Measurements from ENCODE around the gene EGLN3. TPM values are rescaled to one million over a fixed set of nuclear protein-coding genes. Genes with fewer than 3 reads are reported as not detected.

EGLN3 gene
- polyA plus RNA-seq, 12 donors, result 25.7 to 266 (median 62.6) TPM

- DNase-seq, result no peak
Observed at GRCh38 chr14:33916663-33917565, 34.0 kb downstream of the EGLN3 start.

- DNase-seq, result no peak
Observed at GRCh38 chr14:33915682-33916081, 35.2 kb downstream of the EGLN3 start.

GRCh38 chr14:33914676-33915516, 36.0 kb downstream of the EGLN3 start:
- no peak for DNase-seq

DNA sequence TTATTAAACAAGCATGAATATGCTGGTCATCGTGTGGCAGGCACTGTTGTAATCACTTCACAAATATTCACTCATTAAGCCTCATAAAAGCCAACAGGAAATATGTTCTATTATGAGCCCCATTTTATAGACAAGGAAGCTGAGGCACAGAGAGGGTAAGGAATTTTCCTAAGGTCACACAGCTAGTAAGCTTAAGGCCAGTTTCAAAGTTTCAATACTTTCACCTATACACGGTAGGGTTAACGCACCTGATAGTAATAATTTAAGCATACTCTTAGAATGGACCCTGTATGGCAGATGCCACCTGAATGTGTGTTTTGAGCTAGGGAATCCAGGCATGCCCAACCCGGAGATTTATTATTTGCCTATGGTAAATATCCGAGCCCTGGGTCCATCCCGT, 39.8 kb downstream of the EGLN3 start:
- DNase-seq, result no peak

DNA sequence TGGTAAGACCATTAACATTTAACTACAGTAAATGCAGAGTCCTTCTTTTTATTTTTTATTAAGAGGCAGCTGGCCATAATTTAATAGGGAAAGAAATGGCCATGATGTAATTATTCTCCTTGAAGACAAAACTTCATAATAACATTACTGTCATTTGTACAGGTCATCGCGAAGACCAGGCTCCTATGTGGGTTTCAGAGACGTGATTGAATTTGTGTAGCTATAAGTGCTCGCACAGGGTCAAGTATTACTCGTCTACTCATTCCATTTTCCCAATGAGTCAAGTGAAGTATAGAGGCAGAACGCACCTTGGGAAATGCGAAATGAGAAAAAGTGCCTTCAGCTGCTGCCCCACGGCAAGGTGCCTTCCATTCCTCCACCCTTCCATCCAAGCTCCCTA, 40.4 kb downstream of the EGLN3 start:
- DNase-seq, result no peak

DNA sequence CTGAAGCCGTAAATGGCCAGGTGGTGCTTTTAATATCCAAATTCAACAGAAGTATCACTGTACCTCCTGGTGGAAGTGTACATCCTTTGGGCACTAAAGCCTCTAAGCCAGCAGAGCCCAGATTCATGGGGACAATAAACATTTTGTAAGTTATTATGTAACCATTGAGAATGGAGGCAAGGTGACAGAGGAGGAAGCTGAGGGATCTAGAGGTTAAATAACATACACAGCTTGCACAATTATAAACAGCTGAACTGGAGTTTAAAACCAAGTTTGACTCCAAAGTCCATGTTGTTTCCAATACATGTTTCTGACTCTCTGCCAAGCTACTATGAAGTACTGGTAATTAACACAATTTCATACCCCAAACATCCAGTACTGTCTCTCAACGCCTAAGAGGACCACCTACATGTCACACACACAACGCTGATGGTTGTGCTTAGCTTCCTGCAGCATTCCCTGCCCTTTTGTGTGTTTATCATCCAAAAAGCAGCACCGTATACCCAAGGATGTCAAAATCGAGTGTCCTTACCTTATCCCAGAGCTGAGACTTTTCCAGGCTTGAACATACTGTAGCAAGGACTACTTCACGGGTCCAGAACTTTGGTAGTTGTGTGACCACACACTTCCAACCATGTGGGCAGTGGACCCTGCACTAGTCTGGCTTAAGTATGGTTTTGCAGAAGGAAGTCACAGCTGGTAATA, 41.3 kb downstream of the EGLN3 start:
- no peak for DNase-seq

GRCh38 chr14:33908540-33909223, 42.2 kb downstream of the EGLN3 start:
- no peak for DNase-seq

- no peak for DNase-seq
Observed at GRCh38 chr14:33906968-33907367, 43.9 kb downstream of the EGLN3 start.

- no peak for DNase-seq
Observed at GRCh38 chr14:33904609-33905008, 46.3 kb downstream of the EGLN3 start.

GRCh38 chr14:33903369-33903768, 47.5 kb downstream of the EGLN3 start:
- no peak for DNase-seq

DNA sequence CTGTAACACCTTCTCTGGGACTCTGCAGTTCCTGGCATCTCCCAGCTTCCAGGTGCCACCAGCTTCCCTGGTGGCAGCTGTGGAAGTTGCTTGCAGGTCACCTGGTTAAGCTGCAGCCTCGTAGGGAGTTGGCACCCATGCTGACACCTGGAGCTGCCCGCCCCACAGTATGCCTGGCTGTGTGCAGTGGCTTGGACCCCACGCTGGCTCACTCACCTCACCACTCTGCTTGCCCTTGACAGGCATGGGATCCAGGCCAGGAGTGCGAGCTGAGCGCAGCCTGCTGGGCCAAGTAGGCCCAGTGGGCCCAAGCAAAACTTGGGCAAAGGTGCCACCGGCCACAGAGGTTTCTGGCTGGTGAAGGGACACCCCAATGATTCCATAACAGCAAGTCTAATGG, 48.5 kb downstream of the EGLN3 start:
- no peak for DNase-seq

DNA sequence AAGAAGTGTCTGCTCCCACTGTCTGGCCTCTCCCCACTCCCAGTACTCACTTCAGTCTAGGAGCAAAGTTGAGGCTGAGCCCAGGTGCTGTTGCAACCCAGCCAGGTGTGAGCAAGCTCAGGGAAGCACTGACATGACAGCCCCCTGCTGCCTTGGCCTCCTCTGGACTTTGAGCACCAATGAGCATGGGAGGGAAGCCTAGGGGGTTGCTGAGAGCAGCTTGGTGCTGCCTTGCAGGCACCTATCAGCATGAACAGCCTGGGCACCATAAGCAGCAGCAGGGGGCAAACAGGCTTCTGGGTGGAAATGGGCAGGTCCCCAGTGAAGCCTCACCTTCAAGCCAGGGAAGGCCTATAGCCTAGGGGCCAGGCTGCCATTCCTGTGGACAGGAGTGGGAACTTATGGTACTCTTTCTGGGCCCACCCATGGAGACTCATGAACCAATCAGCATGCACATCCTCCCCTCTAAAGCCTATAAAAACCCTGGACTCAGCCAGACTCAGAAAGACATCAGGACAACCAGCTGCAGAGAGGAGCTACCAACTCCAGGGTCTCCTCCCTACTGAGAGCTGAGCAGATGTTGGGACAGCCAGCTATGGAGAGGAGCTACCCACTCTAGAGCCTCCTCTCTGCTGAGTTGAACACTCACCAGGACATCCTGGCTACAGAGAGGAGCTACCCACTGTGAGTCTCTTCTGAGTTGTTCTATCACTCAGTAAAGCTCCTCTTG, 49.3 kb downstream of the EGLN3 start:
- DNase-seq, result no peak

DNA sequence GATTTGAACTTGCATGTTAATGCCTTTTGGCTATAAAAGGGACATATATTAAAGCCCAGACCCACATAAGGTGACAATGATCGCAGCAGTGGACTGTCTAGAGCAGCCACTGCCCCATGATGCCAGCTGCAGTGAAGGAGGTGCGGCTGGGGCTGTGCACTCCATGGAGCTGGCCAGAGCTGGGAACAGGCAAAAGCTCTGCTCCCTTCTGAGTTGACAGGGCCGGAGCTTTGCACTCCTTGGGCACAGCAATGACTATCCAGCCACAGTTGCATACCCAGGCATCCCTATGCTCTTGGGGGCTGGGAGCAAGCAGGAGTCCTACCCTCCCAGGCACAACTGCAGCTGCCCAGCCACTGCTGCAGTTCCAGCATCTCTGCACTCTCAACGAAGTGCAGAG, 50.2 kb downstream of the EGLN3 start:
- no peak for DNase-seq

DNA sequence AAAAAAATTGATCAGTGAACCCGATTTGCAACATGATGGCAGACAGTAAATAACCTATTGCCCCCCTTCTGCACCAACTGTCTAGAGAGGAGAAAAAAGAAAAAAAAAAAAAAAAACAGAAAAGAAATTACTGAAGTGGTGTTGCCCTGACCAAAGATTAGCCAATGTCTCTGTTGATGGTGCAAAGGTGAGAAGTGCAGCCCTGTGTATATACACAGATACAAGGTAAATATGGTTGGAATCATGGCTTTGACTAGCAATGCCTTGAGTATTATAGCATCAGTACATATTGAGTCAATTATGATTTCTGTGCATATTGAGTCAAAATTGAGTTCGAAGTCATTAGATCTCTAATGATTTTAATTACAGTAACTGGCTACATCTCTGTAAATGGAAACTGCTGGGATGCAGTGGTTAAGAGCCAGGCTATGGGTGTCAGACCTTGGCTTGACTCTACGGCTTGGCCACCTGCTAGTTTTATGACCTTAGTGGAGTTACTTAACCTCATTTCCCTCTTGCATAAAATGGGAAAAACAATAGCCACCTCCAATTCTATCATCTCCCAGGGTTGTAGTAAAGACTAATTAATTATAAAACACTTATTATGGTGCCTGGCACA, 51.0 kb downstream of the EGLN3 start:
- DNase-seq, result no peak

- no peak for DNase-seq
Observed at GRCh38 chr14:33897878-33898535, 52.9 kb downstream of the EGLN3 start.

- no peak for DNase-seq
Observed at GRCh38 chr14:33897382-33897781, 53.5 kb downstream of the EGLN3 start.

DNA sequence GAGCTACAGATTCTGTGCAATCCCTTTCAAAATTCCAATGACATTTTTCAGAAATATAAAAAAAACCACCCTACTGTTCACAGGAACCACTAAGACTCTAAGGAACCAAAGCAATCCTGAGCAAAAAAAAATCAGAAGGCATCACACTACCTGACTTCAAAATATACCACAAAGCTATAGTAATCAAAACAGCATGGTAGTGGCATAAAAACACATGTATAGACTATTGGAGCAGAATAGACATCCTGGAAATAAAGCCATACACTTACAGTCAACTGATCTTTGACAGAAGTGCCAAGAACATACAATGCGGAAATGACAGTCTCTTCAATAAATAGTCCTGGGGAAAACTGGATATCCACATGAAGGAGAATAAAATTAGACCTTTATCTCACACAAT, 56.5 kb downstream of the EGLN3 start:
- DNase-seq, result no peak

DNA sequence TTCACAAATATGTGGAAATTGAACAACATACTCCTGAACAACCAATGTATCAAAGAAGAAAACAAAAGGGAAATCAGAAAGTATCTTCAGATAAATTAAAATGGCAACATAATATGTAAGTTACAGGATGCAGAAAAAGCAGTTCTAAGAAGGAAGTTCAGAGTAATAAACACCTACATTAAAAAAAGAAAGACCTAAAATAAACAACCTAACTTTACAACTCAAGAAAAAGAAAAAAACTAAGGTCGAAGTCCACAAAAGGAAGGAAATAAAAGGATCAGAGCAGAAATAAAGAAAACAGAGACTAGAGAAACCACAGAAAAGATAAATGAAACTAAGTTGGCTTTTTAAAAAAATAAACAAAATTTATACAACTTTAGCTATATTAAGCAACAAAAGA, 59.2 kb downstream of the EGLN3 start:
- DNase-seq, result no peak

- no peak for DNase-seq
Observed at GRCh38 chr14:33884916-33885315, 66.0 kb downstream of the EGLN3 start.

DNA sequence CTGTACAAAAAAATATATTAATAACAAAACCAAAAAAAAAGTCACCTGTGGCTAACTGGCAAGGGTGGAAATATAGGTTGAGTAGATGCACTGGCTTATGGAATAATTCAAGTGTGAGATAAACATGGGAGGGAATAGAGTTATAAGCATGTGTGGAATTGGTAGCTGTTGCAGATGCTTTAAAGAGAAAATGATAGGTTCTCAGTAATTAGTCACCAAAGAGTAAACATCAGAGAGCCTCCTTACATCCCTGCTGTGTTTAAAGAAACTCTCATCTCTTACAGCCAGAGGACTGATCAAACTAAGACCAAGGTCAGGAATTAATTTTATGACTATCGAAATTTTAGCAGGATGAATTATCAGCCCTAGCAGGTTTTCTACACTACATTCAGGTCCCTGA, 70.5 kb downstream of the EGLN3 start:
- DNase-seq, result no peak
